NB4 (cell line): ENCODE measurements around the gene PARD6G.

Experiments
- MYC ChIP-seq: IDR thresholded peaks from 2 replicates; pipeline ENCODE4 v1.6.1; 2011; ENCODE audit warnings: low read depth, low read length
- POLR2A ChIP-seq: IDR thresholded peaks from 2 replicates; pipeline ENCODE4 v1.6.1; 2011; ENCODE audit warnings: mild to moderate bottlenecking; ENCODE audit not compliant: insufficient read length; ENCODE audit errors: extremely low read depth
- TF ChIP-seq, protein P1 (sequence below): IDR thresholded peaks from one replicate; pipeline ENCODE4 v1.5.1; 2012; ENCODE audit warnings: low read depth, low read length
- TF ChIP-seq, protein P2 (sequence below): IDR thresholded peaks from 2 replicates; pipeline ENCODE4 v1.6.1; 2011; ENCODE audit warnings: low read depth, low read length

DNA sequence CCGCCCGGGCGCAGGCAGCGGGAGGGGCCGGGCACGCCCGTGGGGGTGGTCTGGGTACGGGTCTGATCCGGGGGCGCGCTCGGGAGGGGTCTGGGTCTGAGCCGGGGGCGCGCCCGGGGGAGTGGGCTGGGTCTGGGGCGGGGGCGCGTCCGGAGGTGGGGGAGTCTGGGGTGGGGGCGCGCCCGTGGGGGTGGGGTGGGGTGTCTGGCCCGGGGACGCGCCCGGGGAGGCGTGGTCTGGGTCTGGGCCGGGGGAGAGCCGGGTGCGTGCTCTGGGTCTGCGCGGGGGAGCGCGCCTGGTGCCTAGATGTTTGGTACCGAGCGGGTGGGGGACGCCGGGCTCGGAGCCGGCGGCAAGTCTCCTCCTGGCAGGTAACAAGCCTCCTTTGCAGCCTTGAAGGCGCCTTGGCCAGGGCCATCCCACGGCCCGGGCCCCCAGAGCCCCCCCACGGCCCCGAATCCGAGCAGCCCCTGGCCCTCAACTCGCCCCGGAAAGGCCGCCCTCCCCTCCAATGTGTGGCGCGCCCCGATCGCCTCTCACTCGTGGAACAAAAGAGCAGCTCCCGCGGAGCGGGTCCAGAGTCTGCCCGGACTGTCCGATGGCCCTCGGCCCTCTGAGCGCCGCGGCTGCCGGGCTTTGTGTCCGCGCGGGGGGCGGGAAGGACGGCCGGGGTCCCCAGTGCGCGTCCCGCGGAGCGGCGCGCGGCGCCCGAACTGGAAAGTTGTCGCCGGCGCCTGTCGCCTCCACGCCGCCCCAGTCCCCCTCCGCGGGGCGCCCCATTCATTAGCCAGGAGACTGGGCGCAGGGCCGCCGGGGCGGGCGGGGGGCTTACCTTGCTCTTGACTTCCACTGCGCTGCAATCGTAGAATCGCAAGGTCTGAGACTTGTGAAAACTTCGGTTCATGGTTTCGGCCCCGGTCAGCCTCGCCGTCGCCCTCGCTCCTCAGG is 595 bp downstream of the PARD6G start:
- TF ChIP-seq, protein P1, sequence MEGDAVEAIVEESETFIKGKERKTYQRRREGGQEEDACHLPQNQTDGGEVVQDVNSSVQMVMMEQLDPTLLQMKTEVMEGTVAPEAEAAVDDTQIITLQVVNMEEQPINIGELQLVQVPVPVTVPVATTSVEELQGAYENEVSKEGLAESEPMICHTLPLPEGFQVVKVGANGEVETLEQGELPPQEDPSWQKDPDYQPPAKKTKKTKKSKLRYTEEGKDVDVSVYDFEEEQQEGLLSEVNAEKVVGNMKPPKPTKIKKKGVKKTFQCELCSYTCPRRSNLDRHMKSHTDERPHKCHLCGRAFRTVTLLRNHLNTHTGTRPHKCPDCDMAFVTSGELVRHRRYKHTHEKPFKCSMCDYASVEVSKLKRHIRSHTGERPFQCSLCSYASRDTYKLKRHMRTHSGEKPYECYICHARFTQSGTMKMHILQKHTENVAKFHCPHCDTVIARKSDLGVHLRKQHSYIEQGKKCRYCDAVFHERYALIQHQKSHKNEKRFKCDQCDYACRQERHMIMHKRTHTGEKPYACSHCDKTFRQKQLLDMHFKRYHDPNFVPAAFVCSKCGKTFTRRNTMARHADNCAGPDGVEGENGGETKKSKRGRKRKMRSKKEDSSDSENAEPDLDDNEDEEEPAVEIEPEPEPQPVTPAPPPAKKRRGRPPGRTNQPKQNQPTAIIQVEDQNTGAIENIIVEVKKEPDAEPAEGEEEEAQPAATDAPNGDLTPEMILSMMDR: no peak
- no peak for TF ChIP-seq POLR2A
- TF ChIP-seq, protein P2, sequence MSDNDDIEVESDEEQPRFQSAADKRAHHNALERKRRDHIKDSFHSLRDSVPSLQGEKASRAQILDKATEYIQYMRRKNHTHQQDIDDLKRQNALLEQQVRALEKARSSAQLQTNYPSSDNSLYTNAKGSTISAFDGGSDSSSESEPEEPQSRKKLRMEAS: no peak
- no peak for TF ChIP-seq MYC
